Measurements from ENCODE around the gene PER2. TPM values are rescaled to one million over a fixed set of nuclear protein-coding genes. Genes with fewer than 3 reads are reported as not detected.
A peak's percentile ranks its signal among the peaks of the same experiment; 100 is the strongest.

Gene PER2
- total and polyA plus RNA-seq, 2 donors from 2014 or later: 1.8 to 28.4 TPM

DNA sequence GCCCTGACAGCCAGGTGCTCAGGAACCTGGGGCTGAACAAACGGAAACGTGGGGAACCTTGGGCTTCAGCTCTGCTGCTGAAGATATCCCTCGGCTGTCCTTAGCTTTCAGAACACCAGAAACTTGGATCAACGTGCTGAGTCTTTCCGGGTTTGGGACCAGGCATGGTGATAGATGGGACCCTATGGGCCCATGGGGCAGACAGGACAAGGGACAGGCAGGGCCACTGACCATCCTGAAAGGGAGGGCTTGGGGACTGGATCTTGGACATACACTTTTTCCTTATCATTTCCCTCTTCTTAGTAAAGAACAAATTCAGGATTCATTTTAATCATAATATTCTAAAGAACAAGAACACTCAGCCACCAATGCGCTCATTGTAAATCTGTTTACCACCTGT, 32.3 kb downstream of the PER2 start:
- H3K27me3 ChIP-seq (ENCODE audit: control insufficient read depth, insufficient read depth, low read length): no peaks in the 10 kb centered on the region
- H3K27ac ChIP-seq (ENCODE audit: low read depth in 2 of 2, low read length in 2 of 2): no peak overlapping the region
- H3K4me1 ChIP-seq (ENCODE audit: control insufficient read depth in 2 of 3, insufficient read depth in 2 of 3, low read depth in 1 of 3, low read length in 3 of 3): peaks cover 0 to 6% (median 6%) of the 10 kb centered on the region in 3 donors
- intact Hi-C loops (cut with DNase I): no loop called here
- no peak overlapping the region for H3K4me3 ChIP-seq (ENCODE audit: low read length in 3 of 3)
- no peaks in the 10 kb centered on the region for H3K9me3 ChIP-seq (ENCODE audit: control insufficient read depth in 2 of 3, insufficient read depth in 1 of 3, low read length in 3 of 3)
- FAIRE-seq (no peak), DNase-seq (peak in 1 of 5 donors; percentile 23)
- H3K36me3 ChIP-seq (ENCODE audit: control insufficient read depth in 2 of 3, insufficient read depth in 3 of 3, low read length in 3 of 3): peaks cover 2 to 67% (median 34%) of the 10 kb centered on the region in 3 donors
- no peak overlapping the region for H3K9ac ChIP-seq (ENCODE audit: low read length in 3 of 3)
- TF ChIP-seq, protein P1, sequence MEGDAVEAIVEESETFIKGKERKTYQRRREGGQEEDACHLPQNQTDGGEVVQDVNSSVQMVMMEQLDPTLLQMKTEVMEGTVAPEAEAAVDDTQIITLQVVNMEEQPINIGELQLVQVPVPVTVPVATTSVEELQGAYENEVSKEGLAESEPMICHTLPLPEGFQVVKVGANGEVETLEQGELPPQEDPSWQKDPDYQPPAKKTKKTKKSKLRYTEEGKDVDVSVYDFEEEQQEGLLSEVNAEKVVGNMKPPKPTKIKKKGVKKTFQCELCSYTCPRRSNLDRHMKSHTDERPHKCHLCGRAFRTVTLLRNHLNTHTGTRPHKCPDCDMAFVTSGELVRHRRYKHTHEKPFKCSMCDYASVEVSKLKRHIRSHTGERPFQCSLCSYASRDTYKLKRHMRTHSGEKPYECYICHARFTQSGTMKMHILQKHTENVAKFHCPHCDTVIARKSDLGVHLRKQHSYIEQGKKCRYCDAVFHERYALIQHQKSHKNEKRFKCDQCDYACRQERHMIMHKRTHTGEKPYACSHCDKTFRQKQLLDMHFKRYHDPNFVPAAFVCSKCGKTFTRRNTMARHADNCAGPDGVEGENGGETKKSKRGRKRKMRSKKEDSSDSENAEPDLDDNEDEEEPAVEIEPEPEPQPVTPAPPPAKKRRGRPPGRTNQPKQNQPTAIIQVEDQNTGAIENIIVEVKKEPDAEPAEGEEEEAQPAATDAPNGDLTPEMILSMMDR (IDR thresholded peaks at IDR 0.05; ENCODE audit: borderline replicate concordance, extremely low read depth, insufficient read depth): no peak

DNA sequence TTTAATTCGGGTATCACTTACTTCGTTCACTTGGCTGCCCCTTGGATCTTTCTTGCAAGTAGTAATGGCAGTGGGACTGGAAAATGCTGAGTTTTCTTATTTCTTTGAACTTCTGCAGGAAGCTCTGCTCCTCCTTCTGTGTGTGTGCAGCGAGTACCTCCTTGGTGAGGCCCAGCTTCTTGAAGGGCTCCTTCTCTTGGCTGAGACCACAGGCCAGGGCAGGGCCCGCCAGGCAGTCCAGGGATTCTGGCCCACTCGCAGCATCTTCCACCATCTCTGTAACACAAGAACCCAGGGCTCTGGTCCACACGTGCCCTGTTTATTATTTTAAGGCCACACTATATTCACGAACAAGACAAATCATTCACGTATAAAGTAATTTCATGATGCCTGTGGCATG, 32.8 kb downstream of the PER2 start:
- DNase-seq: peak in 1 of 5 donors; percentile 56
- Histone ChIP-seq H3K9me3 (ENCODE audit: control insufficient read depth in 2 of 3, insufficient read depth in 1 of 3, low read length in 3 of 3) (no peaks in the 10 kb centered on the region), H3K4me1 (ENCODE audit: control insufficient read depth in 2 of 3, insufficient read depth in 2 of 3, low read depth in 1 of 3, low read length in 3 of 3) (peaks cover 0 to 6% (median 4%) of the 10 kb centered on the region in 3 donors), H3K27me3 (ENCODE audit: control insufficient read depth, insufficient read depth, low read length) (no peaks in the 10 kb centered on the region), H3K36me3 (ENCODE audit: control insufficient read depth in 2 of 3, insufficient read depth in 3 of 3, low read length in 3 of 3) (peaks cover 2 to 70% (median 34%) of the 10 kb centered on the region in 3 donors), H3K27ac (ENCODE audit: low read depth in 2 of 2, low read length in 2 of 2) (no peak overlapping the region), H3K9ac (ENCODE audit: low read length in 3 of 3) (no peak overlapping the region), H3K4me3 (ENCODE audit: low read length in 3 of 3) (no peak overlapping the region)
- no peak for FAIRE-seq
- TF ChIP-seq, protein P1 (IDR thresholded peaks at IDR 0.05; ENCODE audit: borderline replicate concordance, extremely low read depth, insufficient read depth): no peak
- intact Hi-C loops (cut with DNase I): no loop called here

DNA sequence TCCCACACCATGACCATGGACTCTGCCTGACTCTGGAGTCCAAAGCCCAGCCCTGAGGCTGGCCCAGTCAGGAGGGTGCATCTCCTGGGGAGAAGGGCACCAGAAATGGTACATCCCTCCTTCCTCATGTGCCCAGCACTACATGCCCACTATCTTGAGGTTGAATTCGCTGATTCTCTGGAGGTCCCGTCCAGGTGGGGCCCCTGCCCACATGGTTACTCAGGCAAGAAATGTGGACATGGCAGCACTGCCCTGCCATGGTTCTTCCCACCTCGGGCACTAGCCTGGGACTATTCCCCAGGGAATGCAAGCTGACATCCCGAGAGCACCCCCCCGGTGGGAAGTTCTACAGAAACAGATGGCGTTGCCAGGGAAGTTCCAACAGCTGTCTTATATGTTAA, 33.3 kb downstream of the PER2 start:
- intact Hi-C loops (cut with DNase I): no loop called here
- peaks cover 2 to 73% (median 37%) of the 10 kb centered on the region in 3 donors for H3K36me3 ChIP-seq (ENCODE audit: control insufficient read depth in 2 of 3, insufficient read depth in 3 of 3, low read length in 3 of 3)
- H3K27me3 ChIP-seq (ENCODE audit: control insufficient read depth, insufficient read depth, low read length): no peaks in the 10 kb centered on the region
- DNase-seq (no peak), FAIRE-seq (no peak)
- no peak overlapping the region for H3K27ac ChIP-seq (ENCODE audit: low read depth in 2 of 2, low read length in 2 of 2)
- no peak overlapping the region for H3K4me3 ChIP-seq (ENCODE audit: low read length in 3 of 3)
- no peaks in the 10 kb centered on the region for H3K9me3 ChIP-seq (ENCODE audit: control insufficient read depth in 2 of 3, insufficient read depth in 1 of 3, low read length in 3 of 3)
- peaks cover 0 to 6% (median 4%) of the 10 kb centered on the region in 3 donors for H3K4me1 ChIP-seq (ENCODE audit: control insufficient read depth in 2 of 3, insufficient read depth in 2 of 3, low read depth in 1 of 3, low read length in 3 of 3)
- H3K9ac ChIP-seq (ENCODE audit: low read length in 3 of 3): no peak overlapping the region
- TF ChIP-seq, protein P1 (IDR thresholded peaks at IDR 0.05; ENCODE audit: borderline replicate concordance, extremely low read depth, insufficient read depth): no peak
